Activated CD8-positive, alpha-beta memory T cell treated with anti-CD3 and anti-CD28 coated beads, Interleukin-2, amount 50 U/mL, for 4 hours (primary cell): ENCODE results near the gene SEMA4F.
A peak's percentile ranks its signal among the peaks of the same experiment; 100 is the strongest.

Source experiments
- DNase-seq: peaks from one replicate; pipeline ENCODE4 v3.0.0-alpha.2; 2020

The SEMA4F gene

DNA sequence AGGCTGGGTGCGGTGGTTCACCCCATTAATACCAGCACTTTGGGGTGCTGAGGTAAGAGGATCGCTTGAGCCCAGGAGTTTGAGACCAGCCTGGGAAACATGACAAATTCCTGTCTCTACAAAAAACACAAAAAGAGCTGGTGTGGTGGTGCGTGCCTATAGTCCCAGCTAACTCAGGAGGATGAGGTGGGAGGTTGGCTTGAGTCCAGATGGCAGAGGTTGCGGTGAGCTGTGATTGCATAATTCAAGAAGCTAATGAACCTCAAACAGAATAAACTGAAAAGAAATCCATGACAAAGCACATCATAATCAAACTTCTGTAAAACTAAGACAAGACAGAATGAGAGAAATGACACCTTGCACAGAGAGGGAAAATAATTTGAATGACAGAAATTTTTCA, 54.8 kb downstream of the SEMA4F start:
- DNase-seq = no peak

GRCh38 chr2:74712223-74713053, 58.4 kb downstream of the SEMA4F start:
- DNase-seq = no peak

- DNase-seq = no peak
These were observed 60.6 kb downstream of the SEMA4F start for GRCh38 chr2:74714691-74715080.

- DNase-seq = peak; percentile 81
These were observed 61.2 kb downstream of the SEMA4F start for GRCh38 chr2:74715081-74715791.

DNA sequence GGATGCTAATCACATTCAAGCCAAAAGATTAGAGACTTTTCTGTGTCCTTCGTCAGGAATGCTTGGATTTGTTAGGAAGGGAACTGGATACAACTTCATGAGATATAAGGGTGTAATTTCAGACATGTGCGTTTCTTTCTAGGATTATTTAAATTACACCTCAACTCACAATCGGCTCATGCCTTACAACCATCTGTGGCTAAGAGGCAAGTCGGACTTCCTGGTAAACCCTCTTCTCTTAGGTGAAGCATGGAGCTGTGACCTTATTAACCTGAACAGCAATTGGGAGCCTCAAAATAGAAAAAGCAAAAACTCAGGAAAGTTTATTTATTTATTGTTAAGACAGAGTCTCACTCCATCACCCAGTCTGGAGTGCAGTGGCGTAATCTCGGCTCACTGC, 61.8 kb downstream of the SEMA4F start:
- DNase-seq = no peak

DNA sequence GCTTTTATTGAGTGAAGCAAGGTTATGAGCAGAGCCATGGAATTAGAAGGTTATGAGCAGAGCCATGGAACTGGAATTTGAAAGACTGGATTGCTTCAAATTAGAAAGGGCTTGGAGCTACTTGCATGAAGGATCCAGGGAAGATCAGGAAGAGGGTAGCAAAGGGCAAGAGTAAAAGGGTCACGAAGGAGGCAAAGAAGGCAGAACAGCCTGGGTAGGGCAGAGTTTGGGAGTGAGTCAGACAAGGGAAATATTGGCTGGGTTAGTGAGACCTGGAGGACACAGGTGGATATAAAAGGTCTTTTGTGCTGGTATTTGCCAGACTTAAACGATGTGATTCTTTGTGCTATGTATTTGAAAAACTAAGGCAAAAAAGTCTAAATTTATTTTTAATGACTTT, 65.0 kb downstream of the SEMA4F start:
- DNase-seq = no peak

- DNase-seq = no peak
These were observed 67.3 kb downstream of the SEMA4F start for GRCh38 chr2:74721316-74721715.

GRCh38 chr2:74724496-74724895, 70.4 kb downstream of the SEMA4F start:
- no peak for DNase-seq

DNA sequence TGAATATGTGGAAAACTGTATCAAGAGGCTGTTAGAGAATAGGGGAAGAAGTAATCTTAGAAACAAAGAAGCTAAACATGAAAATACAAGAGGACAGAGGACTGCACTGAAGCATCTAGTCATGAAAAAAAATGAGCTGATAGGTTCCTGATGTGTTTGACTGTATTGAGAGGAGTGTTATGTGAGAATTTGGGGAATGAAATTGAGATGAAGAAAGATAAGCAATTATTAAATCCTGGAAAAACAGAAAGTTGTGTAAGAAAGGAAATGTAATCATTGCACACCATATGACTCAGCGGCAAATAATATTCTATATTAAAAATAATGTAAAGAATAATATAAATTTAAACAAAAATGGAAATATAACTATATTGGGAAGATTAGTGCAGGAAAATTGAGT, 71.2 kb downstream of the SEMA4F start:
- no peak for DNase-seq

GRCh38 chr2:74728842-74729241, 74.8 kb downstream of the SEMA4F start:
- no peak for DNase-seq

DNA sequence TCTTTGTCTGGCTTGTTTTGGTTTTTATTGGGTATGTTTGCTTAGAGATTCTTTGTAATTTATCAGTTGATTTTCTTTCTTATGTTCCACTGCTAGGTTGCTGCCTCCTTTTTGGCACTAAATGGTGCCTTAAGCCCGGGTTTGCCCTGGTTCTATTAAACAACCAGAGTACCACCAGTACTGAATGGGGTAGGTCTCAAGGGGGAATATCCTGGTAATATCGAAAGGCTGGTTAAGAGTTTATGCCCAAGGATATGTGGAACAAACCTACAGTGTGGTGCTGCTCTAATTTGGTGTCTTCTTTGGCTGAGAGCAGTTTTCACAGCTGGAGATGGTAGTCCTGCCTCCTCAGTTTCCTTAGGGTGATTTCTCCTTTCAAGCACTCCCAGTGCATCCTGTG, 76.5 kb downstream of the SEMA4F start:
- no peak for DNase-seq
